ENCODE data around the gene SDR42E2.

Gene SDR42E2

DNA sequence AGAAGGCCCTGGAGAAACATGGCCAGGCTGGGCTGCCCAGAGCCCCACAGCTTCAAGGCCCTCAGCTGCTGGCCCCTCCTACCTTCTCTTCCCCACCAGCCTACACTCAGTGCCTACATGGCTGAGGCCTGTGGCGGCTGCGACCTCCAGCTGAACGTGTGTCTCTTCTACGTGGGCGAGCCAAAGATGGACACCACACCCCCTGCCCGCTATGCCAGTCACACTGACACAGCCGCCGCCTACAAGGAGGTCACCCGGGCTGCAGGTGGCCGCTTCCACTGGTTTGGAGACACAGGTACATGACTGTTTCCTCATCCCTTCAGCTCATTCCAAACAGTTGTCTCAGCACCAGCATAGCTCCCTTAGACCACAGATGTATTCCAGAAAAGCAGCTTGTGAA, 29.5 kb upstream of the SDR42E2 start:
- Histone ChIP-seq H3K4me2 (ENCODE audit: low read depth, low read length, poor library complexity, severe bottlenecking) (no peak overlapping the region), H3K9me2 (replicated peaks; ENCODE audit: insufficient read depth, low read length) (no peaks in the 10 kb centered on the region), H3K27ac (ENCODE audit: low read depth, low read length) (no peak overlapping the region), H3K9me3 (ENCODE audit: insufficient read depth, low read length) (no peaks in the 10 kb centered on the region), H3K79me2 (ENCODE audit: insufficient read depth, low read length) (no peaks in the 10 kb centered on the region), H3K27me3 (ENCODE audit: low read length) (no peaks in the 10 kb centered on the region), H3F3A (ENCODE audit: insufficient read depth) (no peaks in the 10 kb centered on the region), H3K9ac (ENCODE audit: low read length) (no peak overlapping the region), H4K20me1 (ENCODE audit: low read depth, low read length) (no peaks in the 10 kb centered on the region), H2AFZ (ENCODE audit: low read depth, low read length, severe bottlenecking) (no peak overlapping the region), H3K4me3 (ENCODE audit: insufficient read depth, low read length, poor library complexity, severe bottlenecking) (no peak overlapping the region), H3K36me3 (ENCODE audit: low read length) (no peaks in the 10 kb centered on the region)
- TF ChIP-seq EZH2phosphoT487 (conservative IDR thresholded peaks at IDR 0.05; ENCODE audit: low read length): no peak
- no peak for TF ChIP-seq CTCF (IDR thresholded peaks at IDR 0.05; ENCODE audit: insufficient read depth, low read length, poor library complexity, severe bottlenecking)

GRCh38 chr16:22138482-22138881, 23.8 kb upstream of the SDR42E2 start:
- no peak overlapping the region for H2AFZ ChIP-seq (ENCODE audit: low read depth, low read length, severe bottlenecking)
- H3K4me3 ChIP-seq (ENCODE audit: insufficient read depth, low read length, poor library complexity, severe bottlenecking): no peak overlapping the region
- H3K79me2 ChIP-seq (ENCODE audit: insufficient read depth, low read length): no peaks in the 10 kb centered on the region
- H3K9me2 ChIP-seq (replicated peaks; ENCODE audit: insufficient read depth, low read length): no peaks in the 10 kb centered on the region
- no peak overlapping the region for H3K4me2 ChIP-seq (ENCODE audit: low read depth, low read length, poor library complexity, severe bottlenecking)
- TF ChIP-seq CTCF (IDR thresholded peaks at IDR 0.05; ENCODE audit: insufficient read depth, low read length, poor library complexity, severe bottlenecking) (no peak), EZH2phosphoT487 (conservative IDR thresholded peaks at IDR 0.05; ENCODE audit: low read length) (no peak)
- H3K27ac ChIP-seq (ENCODE audit: low read depth, low read length): no peak overlapping the region
- H4K20me1 ChIP-seq (ENCODE audit: low read depth, low read length): no peaks in the 10 kb centered on the region
- H3K9ac ChIP-seq (ENCODE audit: low read length): no peak overlapping the region
- H3F3A ChIP-seq (ENCODE audit: insufficient read depth): no peaks in the 10 kb centered on the region
- no peaks in the 10 kb centered on the region for H3K27me3 ChIP-seq (ENCODE audit: low read length)
- no peaks in the 10 kb centered on the region for H3K9me3 ChIP-seq (ENCODE audit: insufficient read depth, low read length)
- H3K36me3 ChIP-seq (ENCODE audit: low read length): no peaks in the 10 kb centered on the region

- Histone ChIP-seq H3K4me2 (ENCODE audit: low read depth, low read length, poor library complexity, severe bottlenecking) (no peak overlapping the region), H3K9me3 (ENCODE audit: insufficient read depth, low read length) (no peaks in the 10 kb centered on the region), H3K4me3 (ENCODE audit: insufficient read depth, low read length, poor library complexity, severe bottlenecking) (no peak overlapping the region), H3K9me2 (replicated peaks; ENCODE audit: insufficient read depth, low read length) (no peaks in the 10 kb centered on the region), H3K27ac (ENCODE audit: low read depth, low read length) (no peak overlapping the region), H4K20me1 (ENCODE audit: low read depth, low read length) (no peaks in the 10 kb centered on the region), H2AFZ (ENCODE audit: low read depth, low read length, severe bottlenecking) (no peak overlapping the region), H3F3A (ENCODE audit: insufficient read depth) (no peaks in the 10 kb centered on the region), H3K9ac (ENCODE audit: low read length) (no peak overlapping the region), H3K36me3 (ENCODE audit: low read length) (no peaks in the 10 kb centered on the region), H3K27me3 (ENCODE audit: low read length) (no peaks in the 10 kb centered on the region), H3K79me2 (ENCODE audit: insufficient read depth, low read length) (no peaks in the 10 kb centered on the region)
- TF ChIP-seq EZH2phosphoT487 (conservative IDR thresholded peaks at IDR 0.05; ENCODE audit: low read length): no peak
- TF ChIP-seq CTCF (IDR thresholded peaks at IDR 0.05; ENCODE audit: insufficient read depth, low read length, poor library complexity, severe bottlenecking): no peak
Measured at GRCh38 chr16:22139008-22139407, 23.3 kb upstream of the SDR42E2 start.

DNA sequence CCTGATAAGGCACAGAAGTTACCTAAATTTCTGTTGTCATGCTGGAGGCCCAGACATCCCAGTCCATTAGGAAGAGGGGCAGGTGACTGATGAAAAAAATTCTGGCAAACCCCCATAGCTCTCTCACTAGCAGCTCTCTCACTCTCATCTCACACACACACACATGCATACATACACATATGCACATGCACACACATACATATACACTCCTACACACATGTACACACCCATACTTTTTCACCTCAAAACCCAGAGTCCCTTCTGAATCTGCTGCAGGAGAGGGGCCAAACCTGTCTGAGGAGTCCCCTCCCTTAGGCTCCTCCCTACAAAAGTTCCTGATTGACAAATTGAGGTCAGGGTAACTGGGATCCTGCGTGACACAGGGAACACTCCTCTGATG, 22.6 kb upstream of the SDR42E2 start:
- H3K36me3 ChIP-seq (ENCODE audit: low read length): no peaks in the 10 kb centered on the region
- H3K9me2 ChIP-seq (replicated peaks; ENCODE audit: insufficient read depth, low read length): no peaks in the 10 kb centered on the region
- H3K9me3 ChIP-seq (ENCODE audit: insufficient read depth, low read length): no peaks in the 10 kb centered on the region
- H3F3A ChIP-seq (ENCODE audit: insufficient read depth): no peaks in the 10 kb centered on the region
- TF ChIP-seq EZH2phosphoT487 (conservative IDR thresholded peaks at IDR 0.05; ENCODE audit: low read length) (no peak), CTCF (IDR thresholded peaks at IDR 0.05; ENCODE audit: insufficient read depth, low read length, poor library complexity, severe bottlenecking) (no peak)
- no peak overlapping the region for H3K4me2 ChIP-seq (ENCODE audit: low read depth, low read length, poor library complexity, severe bottlenecking)
- H3K27ac ChIP-seq (ENCODE audit: low read depth, low read length): no peak overlapping the region
- H4K20me1 ChIP-seq (ENCODE audit: low read depth, low read length): no peaks in the 10 kb centered on the region
- no peak overlapping the region for H3K4me3 ChIP-seq (ENCODE audit: insufficient read depth, low read length, poor library complexity, severe bottlenecking)
- no peak overlapping the region for H2AFZ ChIP-seq (ENCODE audit: low read depth, low read length, severe bottlenecking)
- no peaks in the 10 kb centered on the region for H3K79me2 ChIP-seq (ENCODE audit: insufficient read depth, low read length)
- H3K9ac ChIP-seq (ENCODE audit: low read length): no peak overlapping the region
- H3K27me3 ChIP-seq (ENCODE audit: low read length): no peaks in the 10 kb centered on the region

Measured in SU-DHL-6 (cell line).